Left renal cortex interstitium (tissue), 4 donors: ENCODE measurements around the gene NFKB1. TPM values are rescaled to one million over a fixed set of nuclear protein-coding genes. Genes with fewer than 3 reads are reported as not detected.
"Not testable (repeated sequence)": the region's sequence is repeated elsewhere in the genome, so short reads cannot be mapped to it uniquely, and the experiment has no call there.

Experiments
- DNase-seq, 4 donors: peaks; one replicate each; pipeline ENCODE4 v3.0.0-alpha.2; 2013; ENCODE audit warnings: low read depth in 4 of 4, low spot score in 2 of 4, missing footprints in 1 of 4
- polyA plus RNA-seq, 4 donors: library from polyadenylated mRNA; unstranded; fragments of 120-200 nt; gene quantifications; one replicate each; pipeline ENCODE4 v1.2.1, GENCODE V29; 2013; ENCODE audit not compliant: insufficient read length in 4 of 4

The NFKB1 gene, protein sequence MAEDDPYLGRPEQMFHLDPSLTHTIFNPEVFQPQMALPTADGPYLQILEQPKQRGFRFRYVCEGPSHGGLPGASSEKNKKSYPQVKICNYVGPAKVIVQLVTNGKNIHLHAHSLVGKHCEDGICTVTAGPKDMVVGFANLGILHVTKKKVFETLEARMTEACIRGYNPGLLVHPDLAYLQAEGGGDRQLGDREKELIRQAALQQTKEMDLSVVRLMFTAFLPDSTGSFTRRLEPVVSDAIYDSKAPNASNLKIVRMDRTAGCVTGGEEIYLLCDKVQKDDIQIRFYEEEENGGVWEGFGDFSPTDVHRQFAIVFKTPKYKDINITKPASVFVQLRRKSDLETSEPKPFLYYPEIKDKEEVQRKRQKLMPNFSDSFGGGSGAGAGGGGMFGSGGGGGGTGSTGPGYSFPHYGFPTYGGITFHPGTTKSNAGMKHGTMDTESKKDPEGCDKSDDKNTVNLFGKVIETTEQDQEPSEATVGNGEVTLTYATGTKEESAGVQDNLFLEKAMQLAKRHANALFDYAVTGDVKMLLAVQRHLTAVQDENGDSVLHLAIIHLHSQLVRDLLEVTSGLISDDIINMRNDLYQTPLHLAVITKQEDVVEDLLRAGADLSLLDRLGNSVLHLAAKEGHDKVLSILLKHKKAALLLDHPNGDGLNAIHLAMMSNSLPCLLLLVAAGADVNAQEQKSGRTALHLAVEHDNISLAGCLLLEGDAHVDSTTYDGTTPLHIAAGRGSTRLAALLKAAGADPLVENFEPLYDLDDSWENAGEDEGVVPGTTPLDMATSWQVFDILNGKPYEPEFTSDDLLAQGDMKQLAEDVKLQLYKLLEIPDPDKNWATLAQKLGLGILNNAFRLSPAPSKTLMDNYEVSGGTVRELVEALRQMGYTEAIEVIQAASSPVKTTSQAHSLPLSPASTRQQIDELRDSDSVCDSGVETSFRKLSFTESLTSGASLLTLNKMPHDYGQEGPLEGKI
- 10 to 100 TPM; 24.4 to 28.6 (median 25.3) TPM for polyA plus RNA-seq

- peak; percentile 44 to 56 (median 50) for DNase-seq
Measured at GRCh38 chr4:102500696-102501446, at the start of gene NFKB1. TSS of gene NFKB1 (plus strand) at chr4:102501359. CDS start at chr4:102525519, 24,160 bp downstream.

DNA sequence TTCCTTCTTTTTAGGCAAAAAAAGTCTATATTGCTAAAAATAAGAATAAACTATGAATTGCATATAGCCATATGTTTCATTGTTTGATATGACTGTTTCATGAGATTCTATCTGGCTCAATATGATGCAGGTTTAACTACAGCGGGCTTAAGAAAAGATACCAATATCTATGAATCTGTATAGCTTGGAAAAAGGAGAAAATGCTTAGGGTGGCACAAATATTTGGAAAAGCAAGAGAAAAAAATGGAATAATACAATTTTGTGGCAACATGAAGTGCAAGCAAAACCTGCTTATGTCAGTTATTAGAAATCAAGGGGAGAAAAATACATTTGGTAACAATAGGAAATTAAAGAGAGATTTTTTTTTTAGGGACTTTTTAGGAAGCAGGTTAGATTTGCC, 48.3 kb upstream of the NFKB1 start:
- no peak for DNase-seq

GRCh38 chr4:102453827-102454226, 47.3 kb upstream of the NFKB1 start:
- no peak for DNase-seq

DNA sequence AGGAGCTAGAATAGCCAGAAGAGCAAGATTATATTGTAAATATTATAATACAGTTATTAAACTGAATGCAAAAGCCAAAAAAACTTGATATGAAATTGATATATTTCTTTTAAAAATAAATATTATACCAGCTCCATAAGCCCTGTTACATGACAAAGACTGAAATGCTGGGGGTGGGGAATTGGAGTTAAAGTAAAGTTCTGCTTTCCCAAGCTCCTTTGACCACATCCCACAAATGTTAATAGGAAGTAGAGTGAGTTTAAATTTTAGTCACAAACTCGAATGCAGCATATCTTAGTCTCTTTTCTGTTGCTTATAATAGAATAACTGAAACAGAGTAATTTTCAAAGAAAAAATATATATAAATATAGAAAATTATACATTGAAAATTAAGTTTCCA, 46.9 kb upstream of the NFKB1 start:
- no peak for DNase-seq

- DNase-seq, result no peak
Measured at GRCh38 chr4:102454981-102455685, 46.0 kb upstream of the NFKB1 start.

DNA sequence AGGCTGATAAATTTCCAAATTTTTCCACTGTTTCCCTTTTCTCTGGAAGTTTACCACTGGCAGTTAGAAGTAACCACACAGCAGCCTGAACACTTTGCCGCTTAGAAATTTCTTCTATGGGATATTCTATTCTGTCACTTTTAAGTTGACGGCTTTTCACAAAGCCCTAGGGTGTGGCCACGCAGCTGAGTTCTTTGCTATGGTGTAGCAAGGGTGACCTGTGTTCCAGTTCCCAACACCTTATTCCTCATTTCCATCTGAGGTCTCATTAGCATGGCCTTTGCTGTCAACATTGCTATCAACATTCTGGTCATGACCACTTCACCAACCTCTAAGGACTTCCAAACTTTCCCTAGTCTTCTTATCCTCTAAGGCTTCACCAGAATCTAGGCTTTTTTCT, 45.4 kb upstream of the NFKB1 start:
- DNase-seq, result no peak

DNA sequence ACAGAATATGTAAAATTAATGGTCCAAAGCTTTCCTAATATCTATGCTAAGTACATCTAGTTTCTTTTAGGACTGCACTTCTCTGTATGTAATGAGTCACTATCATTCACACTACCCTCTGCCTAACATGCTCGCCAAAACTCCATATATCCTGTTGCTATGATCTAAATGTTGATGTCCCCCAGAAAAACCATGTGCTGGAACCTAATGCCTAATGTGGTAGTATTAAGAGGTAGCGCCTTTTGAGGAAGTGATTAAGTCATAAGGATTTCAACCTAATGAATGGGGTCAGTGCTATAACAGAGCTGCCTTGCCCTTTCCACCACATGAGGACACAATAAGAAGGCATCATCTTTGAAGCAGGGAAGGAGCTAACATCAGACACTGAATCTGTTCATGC, 34.9 kb upstream of the NFKB1 start:
- no peak for DNase-seq

GRCh38 chr4:102469806-102470205, 31.4 kb upstream of the NFKB1 start:
- DNase-seq, result no peak

DNA sequence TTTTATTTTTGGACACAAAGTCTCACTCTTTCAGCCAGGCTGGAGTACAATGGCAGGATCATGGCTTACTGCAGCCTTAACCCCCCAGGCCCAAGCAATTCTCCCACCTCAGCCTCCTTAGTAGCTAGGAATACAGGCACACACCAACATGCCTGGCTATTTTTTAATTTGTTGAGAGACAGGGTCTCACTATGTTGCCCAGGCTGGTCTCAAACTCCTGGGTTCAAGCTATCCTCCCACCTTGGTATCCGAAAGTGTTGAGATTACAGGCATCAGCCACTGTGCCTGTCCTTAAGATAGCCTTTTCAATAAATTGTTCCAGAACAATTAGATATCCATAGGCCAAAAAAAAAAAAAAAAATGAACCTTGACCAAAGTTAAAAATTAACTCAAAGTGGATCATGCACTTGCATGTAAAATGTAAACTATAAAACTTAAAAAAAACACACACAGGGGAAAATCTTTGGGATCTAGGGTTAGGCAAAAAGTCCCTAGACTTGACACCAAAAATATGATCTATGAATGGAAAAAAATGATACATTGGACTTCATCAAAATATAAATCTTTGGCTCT, 28.6 kb upstream of the NFKB1 start:
- no peak for DNase-seq

GRCh38 chr4:102473476-102473875, 27.7 kb upstream of the NFKB1 start:
- DNase-seq, result no peak

DNA sequence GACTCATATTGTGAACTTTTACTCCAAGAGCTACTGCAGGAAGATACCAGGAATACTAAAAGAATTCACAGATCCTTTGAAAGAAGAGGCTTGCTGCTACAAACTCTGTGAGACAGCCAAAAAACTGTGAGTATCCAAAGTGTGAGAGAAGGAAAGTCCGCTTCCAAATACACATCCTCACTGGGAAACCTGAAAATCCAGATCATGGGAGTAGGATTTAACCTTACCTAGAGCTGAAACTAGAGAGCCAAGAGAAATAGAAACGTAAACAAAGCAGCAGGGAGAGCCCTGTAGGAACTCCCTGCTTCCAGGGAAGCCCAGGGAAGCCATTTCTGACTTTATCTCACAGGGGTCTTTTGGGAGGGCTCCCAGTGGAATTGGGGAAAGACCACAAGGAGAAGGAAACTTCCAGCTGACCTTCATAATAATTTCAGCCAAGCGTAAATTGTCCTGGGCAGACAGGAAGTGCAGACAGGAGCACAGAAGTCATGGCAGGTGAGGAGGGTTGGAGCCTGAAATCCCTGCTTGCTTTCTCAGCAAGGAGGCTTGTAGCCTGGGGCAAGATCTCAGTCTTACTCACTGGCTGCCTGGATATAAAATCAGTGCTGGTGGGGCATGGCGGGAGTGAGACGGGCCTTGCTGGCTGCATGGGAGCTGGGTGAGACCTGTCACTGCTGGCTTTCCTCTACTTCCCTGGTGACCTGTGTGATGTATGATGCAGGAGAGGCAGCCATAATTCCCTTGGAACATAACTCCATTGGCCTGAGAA, 26.2 kb upstream of the NFKB1 start:
- no peak for DNase-seq

- DNase-seq, result no peak
Measured at GRCh38 chr4:102477657-102478056, 23.5 kb upstream of the NFKB1 start.

- DNase-seq, result no peak
Measured at GRCh38 chr4:102478186-102478585, 23.0 kb upstream of the NFKB1 start.

GRCh38 chr4:102479832-102480231, 21.3 kb upstream of the NFKB1 start:
- DNase-seq, result not testable (repeated sequence)

GRCh38 chr4:102483120-102483519, 18.0 kb upstream of the NFKB1 start:
- no peak for DNase-seq

GRCh38 chr4:102483990-102484692, 17.0 kb upstream of the NFKB1 start:
- not testable (repeated sequence) for DNase-seq

GRCh38 chr4:102492531-102493241, 8.5 kb upstream of the NFKB1 start:
- DNase-seq, result no peak

DNA sequence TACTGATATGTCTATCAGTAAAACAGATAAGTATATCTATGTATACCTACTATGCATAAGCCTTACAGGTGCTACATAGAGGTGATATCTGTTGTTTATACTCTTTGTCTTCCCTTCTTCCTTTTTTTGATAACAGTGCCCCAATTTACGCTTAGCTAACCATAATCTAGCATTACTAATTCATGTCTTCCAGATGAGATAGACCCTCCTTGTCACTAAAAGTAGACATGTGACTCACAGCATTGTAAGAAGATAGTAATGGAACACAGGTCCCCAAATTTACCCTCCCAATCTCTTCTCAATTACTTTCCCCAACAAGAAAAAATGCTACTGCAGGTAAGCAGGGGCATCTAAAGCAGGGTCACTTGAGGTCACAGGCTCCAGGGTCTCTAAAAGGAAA, 7.9 kb upstream of the NFKB1 start:
- no peak for DNase-seq
